IPS-20b (cell line): ENCODE measurements around the gene INHBC.
"Not testable (repeated sequence)": the region's sequence is repeated elsewhere in the genome, so short reads cannot be mapped to it uniquely, and the experiment has no call there.

Source experiments
- H3K27ac ChIP-seq: one replicate; pipeline ENCODE4 v1.5.1; 2013; ENCODE audit warnings: low read length
- H3K27me3 ChIP-seq: 2 replicates; pipeline ENCODE4 v1.6.1; 2013; ENCODE audit warnings: mild to moderate bottlenecking, low read length, inconsistent platforms; ENCODE audit not compliant: insufficient read depth
- H3K36me3 ChIP-seq: 2 replicates; pipeline ENCODE4 v1.6.1; 2013; ENCODE audit warnings: low read depth, mild to moderate bottlenecking, inconsistent platforms, low read length, moderate library complexity; ENCODE audit not compliant: insufficient read depth
- H3K4me1 ChIP-seq: 2 replicates; pipeline ENCODE4 v1.6.1; 2013; ENCODE audit warnings: mild to moderate bottlenecking, control low read depth, inconsistent platforms, low read length, moderate library complexity; ENCODE audit not compliant: insufficient read depth
- H3K4me3 ChIP-seq: 2 replicates; pipeline ENCODE4 v1.5.1; 2013; ENCODE audit warnings: mild to moderate bottlenecking, low read length, inconsistent platforms
- H3K9ac ChIP-seq: 2 replicates; pipeline ENCODE4 v1.6.1; 2013; ENCODE audit warnings: low read depth, mild to moderate bottlenecking, inconsistent platforms, low read length, moderate library complexity
- H3K9me3 ChIP-seq: 2 replicates; pipeline ENCODE4 v1.6.1; 2013; ENCODE audit warnings: mild to moderate bottlenecking, low read depth, low read length, inconsistent platforms; ENCODE audit not compliant: insufficient read depth

Gene INHBC, protein sequence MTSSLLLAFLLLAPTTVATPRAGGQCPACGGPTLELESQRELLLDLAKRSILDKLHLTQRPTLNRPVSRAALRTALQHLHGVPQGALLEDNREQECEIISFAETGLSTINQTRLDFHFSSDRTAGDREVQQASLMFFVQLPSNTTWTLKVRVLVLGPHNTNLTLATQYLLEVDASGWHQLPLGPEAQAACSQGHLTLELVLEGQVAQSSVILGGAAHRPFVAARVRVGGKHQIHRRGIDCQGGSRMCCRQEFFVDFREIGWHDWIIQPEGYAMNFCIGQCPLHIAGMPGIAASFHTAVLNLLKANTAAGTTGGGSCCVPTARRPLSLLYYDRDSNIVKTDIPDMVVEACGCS

GRCh38 chr12:57434517-57435223 is at the start of gene INHBC:
INHBC (plus strand) TSS chr12:57434784; CDS start chr12:57434887, 103 bp downstream.
- Histone ChIP-seq H3K27ac (no peak within 1 kb of the TSS), H3K9ac (no peak within 1 kb of the TSS), H3K4me3 (no peak within 1 kb of the TSS)

GRCh38 chr12:57385586-57385985 is 49.0 kb upstream of the INHBC start:
- H3K9ac ChIP-seq = no peak overlapping the region
- H3K4me1 ChIP-seq = no peaks in the 10 kb centered on the region
- no peak overlapping the region for H3K4me3 ChIP-seq
- no peaks in the 10 kb centered on the region for H3K27me3 ChIP-seq
- H3K9me3 ChIP-seq = no peaks in the 10 kb centered on the region
- H3K27ac ChIP-seq = no peak overlapping the region
- H3K36me3 ChIP-seq = no peaks in the 10 kb centered on the region; the same call in 1 of the 2 replicates

More at GRCh38 chr12:57434517-57435223, at the start of gene INHBC:
- Histone ChIP-seq H3K36me3 (no peaks in the 10 kb centered on the region), H3K4me1 (peaks cover 3% of the 10 kb centered on the region; the same call in 1 of the 2 replicates), H3K27me3 (no peaks in the 10 kb centered on the region), H3K9me3 (no peaks in the 10 kb centered on the region)

DNA sequence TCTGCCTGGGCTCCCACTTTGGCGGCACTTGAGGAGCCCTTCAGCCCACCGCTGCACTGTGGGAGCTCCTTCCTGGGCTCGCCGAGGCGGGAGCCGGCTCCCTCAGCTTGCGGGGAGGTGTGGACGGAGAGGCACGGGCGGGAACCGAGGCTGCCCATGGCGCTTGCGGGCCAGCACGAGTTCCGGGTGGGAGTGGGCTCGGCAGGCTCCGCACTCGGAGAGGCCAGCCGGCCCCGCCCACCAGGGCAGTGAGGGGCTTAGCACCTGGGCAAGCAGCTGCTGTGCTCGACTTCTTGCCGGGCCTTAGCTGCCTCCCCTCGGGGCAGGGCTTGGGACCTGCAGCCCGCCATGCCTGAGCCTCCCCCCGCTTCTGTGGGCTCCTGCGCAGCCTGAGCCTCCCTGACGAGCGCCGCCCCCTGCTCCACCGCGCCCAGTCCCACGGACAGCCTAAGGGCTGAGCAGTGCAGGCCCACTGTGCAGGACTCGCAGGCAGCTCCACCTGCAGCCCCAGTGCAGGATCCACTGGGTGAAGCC is 48.3 kb upstream of the INHBC start:
- Histone ChIP-seq H3K36me3 (no peaks in the 10 kb centered on the region; the same call in 1 of the 2 replicates), H3K27me3 (no peaks in the 10 kb centered on the region), H3K4me1 (no peaks in the 10 kb centered on the region), H3K9me3 (no peaks in the 10 kb centered on the region), H3K9ac (no peak overlapping the region), H3K4me3 (no peak overlapping the region), H3K27ac (no peak overlapping the region)

- Histone ChIP-seq H3K36me3 (peaks cover 3% of the 10 kb centered on the region; the same call in 1 of the 2 replicates), H3K4me3 (no peak overlapping the region), H3K4me1 (no peaks in the 10 kb centered on the region), H3K27me3 (no peaks in the 10 kb centered on the region), H3K9me3 (no peaks in the 10 kb centered on the region), H3K27ac (no peak overlapping the region), H3K9ac (no peak overlapping the region)
These were observed 46.2 kb upstream of the INHBC start for GRCh38 chr12:57388425-57388824.

GRCh38 chr12:57389033-57389432 is 45.6 kb upstream of the INHBC start:
- H3K4me1 ChIP-seq = no peaks in the 10 kb centered on the region
- no peak overlapping the region for H3K4me3 ChIP-seq
- peaks cover 3% of the 10 kb centered on the region; the same call in 1 of the 2 replicates for H3K36me3 ChIP-seq
- no peak overlapping the region for H3K9ac ChIP-seq
- no peaks in the 10 kb centered on the region for H3K9me3 ChIP-seq
- no peaks in the 10 kb centered on the region for H3K27me3 ChIP-seq
- no peak overlapping the region for H3K27ac ChIP-seq

GRCh38 chr12:57390174-57390573 is 44.4 kb upstream of the INHBC start:
- Histone ChIP-seq H3K4me1 (no peaks in the 10 kb centered on the region), H3K27me3 (no peaks in the 10 kb centered on the region), H3K9ac (no peak overlapping the region), H3K9me3 (no peaks in the 10 kb centered on the region), H3K27ac (no peak overlapping the region), H3K4me3 (no peak overlapping the region), H3K36me3 (peaks cover 3% of the 10 kb centered on the region; the same call in 1 of the 2 replicates)

GRCh38 chr12:57395121-57395520 is 39.5 kb upstream of the INHBC start:
- no peak overlapping the region for H3K4me3 ChIP-seq
- H3K27me3 ChIP-seq = no peaks in the 10 kb centered on the region
- no peak overlapping the region for H3K27ac ChIP-seq
- no peaks in the 10 kb centered on the region for H3K4me1 ChIP-seq
- peaks cover 9% of the 10 kb centered on the region for H3K36me3 ChIP-seq
- H3K9me3 ChIP-seq = no peaks in the 10 kb centered on the region
- no peak overlapping the region for H3K9ac ChIP-seq

- Histone ChIP-seq H3K4me1 (no peaks in the 10 kb centered on the region), H3K27ac (no peak overlapping the region), H3K9me3 (no peaks in the 10 kb centered on the region), H3K27me3 (no peaks in the 10 kb centered on the region), H3K4me3 (no peak overlapping the region), H3K9ac (no peak overlapping the region), H3K36me3 (peaks cover 6% of the 10 kb centered on the region; the same call in 1 of the 2 replicates)
These were observed 37.1 kb upstream of the INHBC start for GRCh38 chr12:57397441-57397840.

GRCh38 chr12:57399718-57400463 is 34.7 kb upstream of the INHBC start:
- H3K4me1 ChIP-seq, H3K27ac ChIP-seq, H3K9ac ChIP-seq, H3K9me3 ChIP-seq, H3K4me3 ChIP-seq, H3K36me3 ChIP-seq, H3K27me3 ChIP-seq: not testable (repeated sequence)

DNA sequence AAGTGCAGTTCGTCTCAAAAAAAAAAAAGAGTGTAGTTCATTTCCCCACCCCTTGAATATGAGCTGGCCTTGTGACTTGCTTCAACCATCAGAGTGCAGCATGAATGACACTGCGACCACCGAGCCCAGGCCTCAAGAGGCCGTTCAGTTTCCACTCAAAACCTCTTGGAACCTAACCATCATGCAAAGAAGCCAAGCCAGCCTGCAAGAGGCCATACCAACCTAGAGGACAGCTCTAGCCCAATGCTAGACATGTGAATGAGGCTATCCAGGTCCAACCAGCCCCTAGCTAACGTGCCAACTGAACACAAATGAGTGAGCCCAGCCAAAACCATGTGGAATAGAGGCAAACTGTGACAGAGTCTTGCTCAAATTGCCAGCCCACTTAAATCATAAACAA is 33.4 kb upstream of the INHBC start:
- Histone ChIP-seq H3K4me1 (no peaks in the 10 kb centered on the region), H3K27me3 (no peaks in the 10 kb centered on the region), H3K36me3 (no peaks in the 10 kb centered on the region), H3K9me3 (no peaks in the 10 kb centered on the region), H3K9ac (no peak overlapping the region), H3K4me3 (no peak overlapping the region), H3K27ac (no peak overlapping the region)

GRCh38 chr12:57402156-57402555 is 32.4 kb upstream of the INHBC start:
- not testable (repeated sequence) for H3K4me3 ChIP-seq, H3K27me3 ChIP-seq, H3K9ac ChIP-seq, H3K36me3 ChIP-seq, H3K4me1 ChIP-seq, H3K27ac ChIP-seq, H3K9me3 ChIP-seq
